T-helper 9 cell (primary cell): ENCODE results near the gene C6orf47.
"Not testable (repeated sequence)": the region's sequence is repeated elsewhere in the genome, so short reads cannot be mapped to it uniquely, and the experiment has no call there.

ENCODE experiments used
- DNase-seq: peaks from one replicate; pipeline ENCODE4 v3.0.0-alpha.2; 2020
- total RNA-seq, 2 donors: gene quantifications; one replicate each; lab custom pipeline; 2026; lab: John Stamatoyannopoulos, UW

C6orf47 gene
- total RNA-seq = 25.1 to 76.0 reads per million in 2 donors

GRCh38 chr6:31660381-31661261, at the start of gene C6orf47:
Gene C6orf47 (minus strand): TSS chr6:31660778. CDS start chr6:31659947, 831 bp downstream.
- peak; percentile 67 for DNase-seq

GRCh38 chr6:31709157-31709556, 48.6 kb upstream of the C6orf47 start:
- not testable (repeated sequence) for DNase-seq

GRCh38 chr6:31708224-31708623, 47.6 kb upstream of the C6orf47 start:
- no peak for DNase-seq

GRCh38 chr6:31707701-31708100, 47.1 kb upstream of the C6orf47 start:
- no peak for DNase-seq

- DNase-seq = no peak
Measured at GRCh38 chr6:31706599-31706998, 46.0 kb upstream of the C6orf47 start, which contains the start of gene LY6G6F. Gene LY6G6F (plus strand): TSS chr6:31706866. CDS start chr6:31706907, 41 bp downstream.

- DNase-seq = no peak
Measured at GRCh38 chr6:31705931-31706330, 45.4 kb upstream of the C6orf47 start.

- DNase-seq = peak; percentile 94
Measured at GRCh38 chr6:31702819-31703716, 42.5 kb upstream of the C6orf47 start, which contains the start of gene ABHD16A. Gene ABHD16A (minus strand): TSS chr6:31703324. CDS start chr6:31703281, 43 bp downstream.

GRCh38 chr6:31702405-31702818, 41.8 kb upstream of the C6orf47 start:
- DNase-seq = no peak

- no peak for DNase-seq
Measured at GRCh38 chr6:31701666-31702404, 41.3 kb upstream of the C6orf47 start.

GRCh38 chr6:31700740-31701401, 40.3 kb upstream of the C6orf47 start:
- DNase-seq = no peak

GRCh38 chr6:31697555-31697954, 37.0 kb upstream of the C6orf47 start:
- DNase-seq = no peak

GRCh38 chr6:31693535-31693934, 33.0 kb upstream of the C6orf47 start:
- DNase-seq = no peak

GRCh38 chr6:31692886-31693285, 32.3 kb upstream of the C6orf47 start:
- DNase-seq = no peak

GRCh38 chr6:31692353-31692752, 31.8 kb upstream of the C6orf47 start:
- no peak for DNase-seq

GRCh38 chr6:31691564-31692108, 31.1 kb upstream of the C6orf47 start:
- no peak for DNase-seq

GRCh38 chr6:31691078-31691463, 30.5 kb upstream of the C6orf47 start:
- DNase-seq = no peak

GRCh38 chr6:31690231-31691077, 29.9 kb upstream of the C6orf47 start:
- DNase-seq = no peak

- no peak for DNase-seq
Measured at GRCh38 chr6:31689249-31690110, 28.9 kb upstream of the C6orf47 start.

- DNase-seq = no peak
Measured at GRCh38 chr6:31687860-31688693, 27.5 kb upstream of the C6orf47 start.
